Mucosa of descending colon (tissue), 3 donors: Measurements from ENCODE around the gene MAN1C1. TPM values are rescaled to one million over a fixed set of nuclear protein-coding genes. Genes with fewer than 3 reads are reported as not detected.
A peak's percentile ranks its signal among the peaks of the same experiment; 100 is the strongest.
"Not testable (repeated sequence)": the region's sequence is repeated elsewhere in the genome, so short reads cannot be mapped to it uniquely, and the experiment has no call there.

Experiments
- ATAC-seq: fragments of 200-7000 bp; cut with Tn5 transposase; one replicate; pipeline ENCODE4 v1.9.1; 2020; ENCODE audit warnings: mild to moderate bottlenecking, moderate library complexity
- DNase-seq, 3 donors: peaks; one replicate each; pipeline ENCODE4 v3.0.0-alpha.2; 2020
- H3K36me3 ChIP-seq: fragments of 200-600 bp; one replicate; pipeline ENCODE4 v1.8.0; 2021; ENCODE audit warnings: low read depth, mild to moderate bottlenecking
- H3K4me1 ChIP-seq: fragments of 200-600 bp; one replicate; pipeline ENCODE4 v1.8.0; 2021; ENCODE audit warnings: low read depth, mild to moderate bottlenecking
- H3K4me3 ChIP-seq: fragments of 200-600 bp; one replicate; pipeline ENCODE4 v1.8.0; 2021; ENCODE audit warnings: mild to moderate bottlenecking
- H3K9me3 ChIP-seq: fragments of 200-600 bp; one replicate; pipeline ENCODE4 v1.8.0; 2021; ENCODE audit warnings: mild to moderate bottlenecking
- CTCF ChIP-seq: fragments of 200-600 bp; IDR thresholded peaks from one replicate; pipeline ENCODE4 v1.8.0; 2022; ENCODE audit warnings: antibody characterized with exemption, mild to moderate bottlenecking
- intact Hi-C, 2 donors: fragments of 100-400 bp; cut with DNase I in 1 of 2; cut with micrococcal nuclease in 1 of 2; formaldehyde crosslinking; loops; one replicate each; pipeline versions ENCODE4 v1.11.0 to v1.11.1; 2022; cut with DNase I, micrococcal nuclease
- total RNA-seq, 3 donors: library from RNA; stranded (reverse); fragmentation: NEBNext Ultra II Directional in 2 of 3; extraction: Animal tissue kit (Norgen Biotek cat#: 25700) in 2 of 3; gene quantifications; one replicate each; pipeline versions ENCODE4 v1.2.1 to v1.2.4, GENCODE V29; 2021 to 2023
- donor health status: DM: no; HTN: no; CAD: no; lungs with moderate emphysema.
- donor health status: DM: no; HTN: no; CAD: no.
- donor health status: DM: no; HTN: yes; CAD: no.

Gene MAN1C1
- total RNA-seq, 3 donors from 2014 or later, result 2.5 to 22.0 (median 6.1) TPM

- Histone ChIP-seq H3K9me3 (no peaks in the 10 kb centered on the region), H3K36me3 (no peaks in the 10 kb centered on the region), H3K4me3 (no peak overlapping the region), H3K4me1 (peaks cover 5% of the 10 kb centered on the region)
- ATAC-seq, result peak; percentile 37
- intact Hi-C loops, result no loop called here
- TF ChIP-seq CTCF, result no peak
- DNase-seq, result no peak
Observed at GRCh38 chr1:25662061-25662460, 45.5 kb downstream of the MAN1C1 start.

DNA sequence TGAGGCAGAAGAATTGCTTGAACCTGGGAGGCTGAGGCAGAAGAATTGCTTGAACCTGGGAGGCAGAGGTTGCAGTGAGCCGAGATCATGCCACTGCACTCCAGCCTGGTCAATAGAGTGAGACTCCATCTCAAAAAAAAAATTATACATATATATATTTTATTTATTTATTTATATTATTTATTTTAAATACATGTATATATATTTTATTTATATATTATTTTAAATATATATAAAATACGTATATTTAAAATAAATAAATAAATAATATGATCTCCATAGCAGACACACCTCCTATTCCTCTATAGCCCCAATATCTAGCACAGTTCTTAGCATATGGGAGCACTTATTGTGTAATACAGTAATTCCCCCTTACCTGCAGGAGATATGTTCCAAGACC, 46.4 kb downstream of the MAN1C1 start:
- H3K4me3 ChIP-seq, DNase-seq, intact Hi-C loops, H3K9me3 ChIP-seq, H3K4me1 ChIP-seq, H3K36me3 ChIP-seq, ATAC-seq: not testable (repeated sequence)

DNA sequence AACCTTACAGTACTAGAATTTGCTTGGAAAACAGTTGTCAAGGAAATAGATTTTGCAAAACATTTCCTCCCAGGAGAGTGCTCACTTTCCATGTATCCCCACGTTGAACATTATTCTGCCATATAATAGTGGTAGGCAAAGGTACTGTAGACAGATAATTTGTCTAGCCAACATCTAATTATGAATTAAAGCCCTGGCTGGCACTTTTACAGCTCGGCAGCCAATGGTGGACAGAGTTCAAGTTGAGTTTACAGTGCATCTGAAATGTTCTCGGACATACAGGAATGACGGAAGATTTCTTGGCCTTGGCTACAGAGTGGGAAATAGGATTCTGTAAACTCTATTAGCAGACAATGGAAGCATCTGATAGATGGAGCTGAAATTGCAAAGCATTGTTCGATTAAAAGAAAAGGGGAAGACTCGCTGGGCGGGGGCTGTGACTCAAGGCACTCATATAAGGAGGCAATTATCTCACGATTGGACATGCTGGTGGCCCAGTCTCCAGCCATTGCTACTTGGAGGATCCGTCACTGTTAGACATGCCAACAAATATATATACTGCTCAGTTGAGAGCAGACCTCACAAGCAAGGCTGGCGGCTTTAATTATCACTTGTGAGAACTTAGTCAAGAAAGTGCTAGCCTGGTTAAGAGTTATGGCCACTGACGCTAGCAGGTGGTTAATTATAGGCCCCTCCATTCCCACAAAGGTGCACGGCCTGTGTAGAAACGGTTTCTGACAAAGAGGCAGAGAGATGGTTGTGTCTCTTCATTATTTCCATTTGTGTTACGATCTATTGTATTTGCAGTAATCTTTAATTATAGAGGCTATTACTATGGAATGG, 48.0 kb downstream of the MAN1C1 start:
- Histone ChIP-seq H3K36me3 (no peaks in the 10 kb centered on the region), H3K4me1 (peaks cover 5% of the 10 kb centered on the region), H3K4me3 (no peak overlapping the region), H3K9me3 (no peaks in the 10 kb centered on the region)
- DNase-seq (no peak), ATAC-seq (no peak)
- intact Hi-C loops, result no loop called here
- TF ChIP-seq CTCF, result no peak

GRCh38 chr1:25666460-25666859, 49.9 kb downstream of the MAN1C1 start:
- intact Hi-C loops, result no loop called here
- TF ChIP-seq CTCF, result no peak
- Histone ChIP-seq H3K4me1 (peaks cover 4% of the 10 kb centered on the region), H3K9me3 (no peaks in the 10 kb centered on the region), H3K36me3 (no peaks in the 10 kb centered on the region), H3K4me3 (no peak overlapping the region)
- no peak for DNase-seq
- ATAC-seq, result no peak

DNA sequence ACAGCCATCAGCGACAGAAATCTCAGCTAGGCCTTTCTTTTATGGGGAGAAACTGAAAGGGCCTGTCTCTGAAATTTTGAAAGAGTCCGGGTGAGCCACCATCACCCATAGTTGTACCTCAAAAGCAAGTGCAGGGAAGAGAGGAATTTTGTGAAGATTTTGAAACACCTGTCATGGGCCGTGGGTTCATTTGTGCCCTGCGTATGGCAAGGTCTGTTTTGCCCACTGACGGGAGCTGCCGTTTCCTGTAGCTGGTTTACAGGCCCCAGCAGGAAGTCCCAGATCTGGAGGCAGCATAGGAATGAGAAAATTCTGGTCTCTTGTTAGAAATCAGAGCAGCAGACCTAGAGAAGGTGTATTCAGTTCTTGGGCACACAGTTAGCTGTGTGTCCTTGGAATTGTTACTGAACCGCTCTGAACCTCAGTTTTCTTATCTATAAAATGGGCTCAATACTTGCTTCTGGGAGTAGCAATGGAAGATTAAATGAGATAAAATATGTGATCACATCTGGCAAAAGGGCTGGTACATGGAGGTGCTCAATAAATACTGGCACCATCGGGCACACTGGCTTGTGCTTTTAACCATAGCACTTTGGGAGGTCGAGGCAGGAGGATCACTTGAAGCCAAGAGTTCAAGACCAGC, 52.5 kb downstream of the MAN1C1 start:
- DNase-seq (no peak), ATAC-seq (no peak)
- Histone ChIP-seq H3K9me3 (no peaks in the 10 kb centered on the region), H3K4me1 (no peaks in the 10 kb centered on the region), H3K4me3 (no peak overlapping the region), H3K36me3 (no peaks in the 10 kb centered on the region)
- intact Hi-C loops, result no loop called here
- TF ChIP-seq CTCF, result no peak
